H9 (cell line): ENCODE results near the gene URAD. TPM values are rescaled to one million over a fixed set of nuclear protein-coding genes. Genes with fewer than 3 reads are reported as not detected.
A peak's percentile ranks its signal among the peaks of the same experiment; 100 is the strongest.

Source experiments
- DNase-seq: peaks from one replicate; pipeline ENCODE4 v3.0.0-alpha.2; 2017
- H2AFZ ChIP-seq: one replicate; pipeline ENCODE4 v1.6.1; 2013; ENCODE audit warnings: mild to moderate bottlenecking, low read length, control low read depth, moderate library complexity
- H2AK5ac ChIP-seq: 2 replicates; pipeline ENCODE4 v1.6.1; 2013; ENCODE audit warnings: low read length, control low read depth, mixed read lengths; ENCODE audit not compliant: insufficient read length
- H2BK120ac ChIP-seq: one replicate; pipeline ENCODE4 v1.6.1; 2013; ENCODE audit warnings: low read depth, mild to moderate bottlenecking, low read length, control low read depth, inconsistent platforms; ENCODE audit not compliant: poor library complexity, severe bottlenecking
- H2BK12ac ChIP-seq: 2 replicates; pipeline ENCODE4 v1.6.1; 2013; ENCODE audit warnings: low read length, control low read depth, mixed read lengths, low read depth; ENCODE audit not compliant: insufficient read length
- H2BK15ac ChIP-seq: 2 replicates; pipeline ENCODE4 v1.6.1; 2013; ENCODE audit warnings: low read depth, low read length, control low read depth
- H2BK20ac ChIP-seq: one replicate; pipeline ENCODE4 v1.6.1; 2013; ENCODE audit warnings: low read depth, mild to moderate bottlenecking, low read length, control low read depth, inconsistent platforms; ENCODE audit not compliant: poor library complexity, severe bottlenecking
- H2BK5ac ChIP-seq: 2 replicates; pipeline ENCODE4 v1.6.1; 2013; ENCODE audit warnings: low read length, control low read depth, mixed read lengths; ENCODE audit not compliant: insufficient read length
- H3K14ac ChIP-seq: 2 replicates; pipeline ENCODE4 v1.6.1; 2013; ENCODE audit warnings: low read length, control low read depth; ENCODE audit not compliant: insufficient read depth
- H3K18ac ChIP-seq: 2 replicates; pipeline ENCODE4 v1.6.1; 2013; ENCODE audit warnings: low read depth, mild to moderate bottlenecking, mixed read lengths, low read length, control low read depth; ENCODE audit not compliant: insufficient read length
- H3K23ac ChIP-seq: 2 replicates; pipeline ENCODE4 v1.6.1; 2013; ENCODE audit warnings: low read length, control low read depth, mixed read lengths, low read depth; ENCODE audit not compliant: insufficient read length
- H3K23me2 ChIP-seq: 2 replicates; pipeline ENCODE4 v1.6.1; 2013; ENCODE audit warnings: low read depth, mild to moderate bottlenecking, mixed read lengths, low read length, control low read depth; ENCODE audit not compliant: insufficient read length, poor library complexity, severe bottlenecking
- H3K27ac ChIP-seq: 2 replicates; pipeline ENCODE4 v1.5.1; 2013; ENCODE audit warnings: low read length, control low read depth, mixed read lengths, low read depth; ENCODE audit not compliant: insufficient read length
- H3K27me3 ChIP-seq: 2 replicates; pipeline ENCODE4 v1.6.1; 2013; ENCODE audit warnings: low read length, control low read depth, inconsistent platforms; ENCODE audit not compliant: insufficient read depth
- H3K4ac ChIP-seq: 2 replicates; pipeline ENCODE4 v1.6.1; 2013; ENCODE audit warnings: low read depth, mild to moderate bottlenecking, control low read depth, inconsistent platforms, low read length, moderate library complexity
- H3K4me1 ChIP-seq: 2 replicates; pipeline ENCODE4 v1.6.1; 2013; ENCODE audit warnings: low read length, control low read depth, inconsistent platforms; ENCODE audit not compliant: insufficient read depth
- H3K4me2 ChIP-seq: 2 replicates; pipeline ENCODE4 v1.6.1; 2013; ENCODE audit warnings: low read length, control low read depth, mixed read lengths; ENCODE audit not compliant: insufficient read length, insufficient read depth
- H3K56ac ChIP-seq: 2 replicates; pipeline ENCODE4 v1.6.1; 2013; ENCODE audit warnings: low read depth, mild to moderate bottlenecking, mixed read lengths, low read length, control low read depth; ENCODE audit not compliant: insufficient read length
- H3K79me1 ChIP-seq: 2 replicates; pipeline ENCODE4 v1.6.1; 2013; ENCODE audit warnings: low read depth, mild to moderate bottlenecking, moderate library complexity, low read length, control low read depth, inconsistent platforms; ENCODE audit not compliant: insufficient read depth, poor library complexity, severe bottlenecking
- H3K79me2 ChIP-seq: 2 replicates; pipeline ENCODE4 v1.6.1; 2013; ENCODE audit warnings: low read length, control low read depth, inconsistent platforms; ENCODE audit not compliant: insufficient read depth
- H3K9ac ChIP-seq: 2 replicates; pipeline ENCODE4 v1.6.1; 2013; ENCODE audit warnings: low read length, control low read depth, mixed read lengths; ENCODE audit not compliant: insufficient read length; ENCODE audit errors: extremely low read depth
- H3K9me3 ChIP-seq: one replicate; pipeline ENCODE4 v1.6.1; 2013; ENCODE audit warnings: low read depth, low read length, inconsistent platforms; ENCODE audit not compliant: control insufficient read depth
- H3T11ph ChIP-seq: one replicate; pipeline ENCODE4 v1.6.1; 2013; ENCODE audit warnings: mild to moderate bottlenecking, low read length, control low read depth, inconsistent platforms
- H4K20me1 ChIP-seq: one replicate; pipeline ENCODE4 v1.6.1; 2013; ENCODE audit not compliant: control insufficient read depth, insufficient read length, insufficient read depth
- H4K5ac ChIP-seq: 2 replicates; pipeline ENCODE4 v1.6.1; 2013; ENCODE audit warnings: low read depth, mild to moderate bottlenecking, mixed read lengths, low read length, control low read depth; ENCODE audit not compliant: insufficient read length
- H4K8ac ChIP-seq: replicated peaks from 2 replicates; pipeline ENCODE4 v1.6.1; 2013; ENCODE audit warnings: low read length, control low read depth, mixed read lengths, low read depth; ENCODE audit not compliant: insufficient read length
- H4K91ac ChIP-seq: 2 replicates; pipeline ENCODE4 v1.6.1; 2013; ENCODE audit warnings: low read depth, mild to moderate bottlenecking, moderate library complexity, mixed read lengths, low read length, control low read depth; ENCODE audit not compliant: insufficient read length
- H3K27ac Mint-ChIP-seq, 3 experiments: 2 replicates in 2 of 3; 3 replicates in 1 of 3; pipeline ENCODE4 v1.8.0; 2020 to 2021; ENCODE audit warnings: mixed read lengths in 3 of 3, mild to moderate bottlenecking in 1 of 3, moderate library complexity in 1 of 3
- H3K27me3 Mint-ChIP-seq: 2 replicates; pipeline ENCODE4 v1.8.0; 2021; ENCODE audit warnings: low read depth, mild to moderate bottlenecking, moderate library complexity, mixed read lengths
- H3K36me3 Mint-ChIP-seq, 3 experiments: 2 replicates in 2 of 3; 3 replicates in 1 of 3; pipeline ENCODE4 v1.8.0; 2020 to 2021; ENCODE audit warnings: low read depth in 3 of 3, mixed read lengths in 3 of 3; ENCODE audit not compliant: insufficient read depth in 1 of 3
- H3K4me1 Mint-ChIP-seq, 2 experiments: 2 replicates each; pipeline ENCODE4 v1.8.0; 2020; ENCODE audit warnings: mixed read lengths in 2 of 2
- H3K4me3 Mint-ChIP-seq, 2 experiments: 2 replicates in 1 of 2; 3 replicates in 1 of 2; pipeline ENCODE4 v1.8.0; 2020 to 2021; ENCODE audit warnings: mild to moderate bottlenecking in 2 of 2, mixed read lengths in 2 of 2, moderate library complexity in 1 of 2
- H3K9me3 Mint-ChIP-seq, 2 experiments: 2 replicates in 1 of 2; 3 replicates in 1 of 2; pipeline ENCODE4 v1.8.0; 2020; ENCODE audit warnings: mild to moderate bottlenecking in 2 of 2, mixed read lengths in 2 of 2, moderate library complexity in 1 of 2
- WGBS: extraction: QIAGEN DNeasy Blood & Tissue Kit; methylation state at CpG from one replicate; pipeline ENCODE4 v1.1.7; 2013; ENCODE audit warnings: missing lambda C conversion rate, low lambda C conversion rate, mixed read lengths; ENCODE audit not compliant: insufficient read length; ENCODE audit errors: extremely low coverage; 5-methylcytosine and 5-hydroxymethylcytosine counted together
- total RNA-seq: library from RNA; stranded (reverse); gene quantifications from 2 replicates; pipeline ENCODE4 v1.2.1, GENCODE V29; 2021
- TF ChIP-seq, protein P1 (sequence below): fragments of 200-600 bp; sonication (generic); conservative IDR thresholded peaks from 3 replicates; pipeline ENCODE4 v1.8.0; 2021; ENCODE audit warnings: antibody characterized with exemption, mild to moderate bottlenecking

URAD gene
- total RNA-seq, 1 experiment from 2014 or later = not detected

DNA sequence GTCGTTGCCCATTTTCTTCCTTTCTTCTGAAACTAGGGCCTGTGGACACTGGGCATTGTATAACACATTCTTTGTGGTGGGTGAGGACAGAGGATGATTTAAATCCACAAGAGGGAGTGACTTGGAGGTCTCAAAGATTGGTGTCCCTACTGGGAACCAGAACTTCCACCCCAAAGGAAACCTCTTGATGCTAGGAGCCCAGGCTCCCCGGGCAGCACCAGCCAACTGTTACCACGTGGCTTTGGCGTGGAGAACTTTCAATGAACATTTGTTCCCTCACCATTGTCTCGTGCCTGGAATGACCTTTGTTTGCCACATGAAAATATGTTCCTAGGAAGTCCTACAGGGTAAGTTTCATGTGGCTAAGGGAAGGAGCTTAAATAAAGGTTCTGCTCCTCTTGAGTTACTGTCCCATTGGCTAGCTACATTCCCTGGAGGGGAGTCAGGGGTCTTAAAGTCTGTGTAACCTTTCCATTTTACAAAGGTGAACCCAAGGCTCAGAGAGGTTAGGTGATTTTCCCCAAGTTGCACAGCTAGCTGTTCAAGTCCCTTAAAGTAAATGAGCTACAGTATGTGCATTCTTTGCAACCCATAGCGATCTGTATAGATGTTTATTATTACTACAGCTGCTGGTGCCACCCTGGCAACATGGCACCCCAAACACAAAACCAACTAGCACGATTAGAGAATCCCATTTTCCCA, 14.4 kb downstream of the URAD start:
- DNase-seq = no peak
- Mint-ChIP-seq H3K9me3 (peaks cover 7 to 22% of the 10 kb centered on the region in 2 experiments), H3K27ac (peak overlapping the region in 2 of 3 experiments; percentile 23 to 55; a peak in 2 of 7 replicates), H3K4me3 (no peak overlapping the region), H3K36me3 (no peaks in the 10 kb centered on the region), H3K27me3 (peaks cover 100% of the 10 kb centered on the region), H3K4me1 (peaks cover 26 to 34% of the 10 kb centered on the region in 2 experiments)
- H2BK12ac ChIP-seq = no peak overlapping the region
- H2AK5ac ChIP-seq = no peak overlapping the region
- H2AFZ ChIP-seq = no peak overlapping the region
- no peak overlapping the region for H2BK15ac ChIP-seq
- H3K9ac ChIP-seq = no peak overlapping the region
- no peak overlapping the region for H2BK120ac ChIP-seq
- no peak overlapping the region for H3K27ac ChIP-seq
- H3K9me3 ChIP-seq = no peaks in the 10 kb centered on the region
- H3K79me2 ChIP-seq = no peaks in the 10 kb centered on the region
- no peak overlapping the region for H3K14ac ChIP-seq
- H3K18ac ChIP-seq = no peak overlapping the region
- H4K91ac ChIP-seq = no peak overlapping the region
- no peak overlapping the region for H3T11ph ChIP-seq
- no peak overlapping the region for H4K5ac ChIP-seq
- H2BK5ac ChIP-seq = no peak overlapping the region
- H3K23me2 ChIP-seq = no peaks in the 10 kb centered on the region
- no peaks in the 10 kb centered on the region for H4K20me1 ChIP-seq
- H3K56ac ChIP-seq = no peak overlapping the region
- H3K4ac ChIP-seq = no peak overlapping the region
- H3K23ac ChIP-seq = no peak overlapping the region
- no peak overlapping the region for H2BK20ac ChIP-seq
- H3K27me3 ChIP-seq = peaks cover 98% of the 10 kb centered on the region
- TF ChIP-seq, protein P1, sequence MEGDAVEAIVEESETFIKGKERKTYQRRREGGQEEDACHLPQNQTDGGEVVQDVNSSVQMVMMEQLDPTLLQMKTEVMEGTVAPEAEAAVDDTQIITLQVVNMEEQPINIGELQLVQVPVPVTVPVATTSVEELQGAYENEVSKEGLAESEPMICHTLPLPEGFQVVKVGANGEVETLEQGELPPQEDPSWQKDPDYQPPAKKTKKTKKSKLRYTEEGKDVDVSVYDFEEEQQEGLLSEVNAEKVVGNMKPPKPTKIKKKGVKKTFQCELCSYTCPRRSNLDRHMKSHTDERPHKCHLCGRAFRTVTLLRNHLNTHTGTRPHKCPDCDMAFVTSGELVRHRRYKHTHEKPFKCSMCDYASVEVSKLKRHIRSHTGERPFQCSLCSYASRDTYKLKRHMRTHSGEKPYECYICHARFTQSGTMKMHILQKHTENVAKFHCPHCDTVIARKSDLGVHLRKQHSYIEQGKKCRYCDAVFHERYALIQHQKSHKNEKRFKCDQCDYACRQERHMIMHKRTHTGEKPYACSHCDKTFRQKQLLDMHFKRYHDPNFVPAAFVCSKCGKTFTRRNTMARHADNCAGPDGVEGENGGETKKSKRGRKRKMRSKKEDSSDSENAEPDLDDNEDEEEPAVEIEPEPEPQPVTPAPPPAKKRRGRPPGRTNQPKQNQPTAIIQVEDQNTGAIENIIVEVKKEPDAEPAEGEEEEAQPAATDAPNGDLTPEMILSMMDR = no peak
- no CpG with 5 or more reads among the region's 7 CpGs for WGBS
- H4K8ac ChIP-seq = no peak overlapping the region
- no peak overlapping the region for H3K4me2 ChIP-seq
- H3K79me1 ChIP-seq = no peaks in the 10 kb centered on the region
- H3K4me1 ChIP-seq = peaks cover 9% of the 10 kb centered on the region
